ENCODE measurements around the gene KLK15. TPM values are rescaled to one million over a fixed set of nuclear protein-coding genes. Genes with fewer than 3 reads are reported as not detected.

Gene KLK15
- total and polyA plus RNA-seq, 5 donors from 2014 or later = not detected

GRCh38 chr19:50826492-50827240 is 6.7 kb downstream of the KLK15 start:
- Mint-ChIP-seq H3K4me3 (no peak overlapping the region), H3K27me3 (peaks cover 53% of the 10 kb centered on the region), H3K27ac (no peak overlapping the region), H3K9me3 (peaks cover 0 to 2% (median 0%) of the 10 kb centered on the region in 7 donors), H3K4me1 (no peaks in the 10 kb centered on the region), H3K36me3 (no peaks in the 10 kb centered on the region)
- ATAC-seq (ENCODE audit: low read depth in 2 of 2) (no peak), DNase-seq (no peak)
- no peaks in the 10 kb centered on the region for H3K36me3 ChIP-seq (ENCODE audit: control insufficient read depth, insufficient read depth, low read length)
- H3K9me3 ChIP-seq (ENCODE audit: control insufficient read depth in 2 of 2, low read length in 2 of 2) = no peaks in the 10 kb centered on the region
- no peaks in the 10 kb centered on the region for H3K4me1 ChIP-seq (ENCODE audit: control insufficient read depth, insufficient read depth, low read length, poor library complexity, severe bottlenecking)
- no peak overlapping the region for H3K4me3 ChIP-seq (ENCODE audit: low read depth, low read length)
- H3K27ac ChIP-seq (ENCODE audit: insufficient read depth, low read length, poor library complexity, severe bottlenecking) = no peak overlapping the region
- no peaks in the 10 kb centered on the region for H3K27me3 ChIP-seq (ENCODE audit: control insufficient read depth, insufficient read depth, low read length)

DNA sequence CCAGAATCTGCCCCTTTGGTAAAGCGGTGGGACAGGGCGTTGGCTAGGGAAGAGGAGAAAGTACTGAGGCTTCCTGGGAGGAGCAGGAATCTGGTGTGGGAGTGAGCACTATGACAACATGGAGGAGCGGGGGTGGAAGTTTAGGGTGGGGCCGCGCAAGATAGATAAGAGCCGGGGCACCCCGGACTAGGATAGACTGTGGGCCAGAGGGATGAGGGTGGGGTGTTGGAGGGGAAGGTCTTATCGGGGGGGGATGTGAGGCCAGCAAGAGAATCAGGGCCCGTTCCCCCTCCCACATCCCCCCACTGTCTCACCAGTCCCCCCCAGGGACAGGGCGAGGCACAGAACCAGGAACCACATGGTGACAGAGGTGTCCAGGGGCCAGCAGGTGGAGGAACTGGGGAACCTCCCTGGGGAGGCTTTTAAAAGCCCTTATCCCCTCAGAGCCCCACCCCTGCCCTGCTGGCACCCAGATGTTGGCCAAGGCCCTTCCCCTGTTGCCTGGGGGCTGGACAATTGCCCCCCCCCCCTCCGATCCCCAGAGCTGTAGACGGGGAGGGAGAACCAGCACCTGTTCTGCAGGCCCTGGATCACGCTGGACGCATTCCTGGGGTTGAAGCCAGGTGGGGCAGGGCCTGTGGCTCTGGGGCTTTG is 9.9 kb downstream of the KLK15 start, which contains the start of gene KLK1:
Gene KLK1 (minus strand): TSS at position 399 of the 654 bp plus-strand sequence. CDS start 39 bp downstream, at position 360.
- peaks cover 3% of the 10 kb centered on the region for H3K27me3 ChIP-seq (ENCODE audit: control insufficient read depth, insufficient read depth, low read length)
- peaks cover 0 to 5% (median 0%) of the 10 kb centered on the region in 7 donors for H3K9me3 Mint-ChIP-seq
- H3K9me3 ChIP-seq (ENCODE audit: control insufficient read depth in 2 of 2, low read length in 2 of 2) = no peaks in the 10 kb centered on the region
- H3K4me1 Mint-ChIP-seq = peaks cover 0 to 22% (median 9%) of the 10 kb centered on the region in 4 donors
- no peak within 1 kb of the TSS for H3K27ac Mint-ChIP-seq
- no peaks in the 10 kb centered on the region for H3K36me3 Mint-ChIP-seq
- H3K4me3 ChIP-seq (ENCODE audit: low read depth, low read length) = no peak within 1 kb of the TSS
- H3K4me1 ChIP-seq (ENCODE audit: control insufficient read depth, insufficient read depth, low read length, poor library complexity, severe bottlenecking) = peaks cover 6% of the 10 kb centered on the region
- no peak within 1 kb of the TSS for H3K4me3 Mint-ChIP-seq
- no peak within 1 kb of the TSS for H3K27ac ChIP-seq (ENCODE audit: insufficient read depth, low read length, poor library complexity, severe bottlenecking)
- no peak for DNase-seq
- no peak for ATAC-seq (ENCODE audit: low read depth in 2 of 2)
- no peaks in the 10 kb centered on the region for H3K36me3 ChIP-seq (ENCODE audit: control insufficient read depth, insufficient read depth, low read length)
- H3K27me3 Mint-ChIP-seq = peaks cover 66% of the 10 kb centered on the region

GRCh38 chr19:50822661-50823208 is 10.6 kb downstream of the KLK15 start:
- Histone ChIP-seq H3K9me3 (ENCODE audit: control insufficient read depth in 2 of 2, low read length in 2 of 2) (no peaks in the 10 kb centered on the region), H3K4me3 (ENCODE audit: low read depth, low read length) (no peak overlapping the region), H3K36me3 (ENCODE audit: control insufficient read depth, insufficient read depth, low read length) (no peaks in the 10 kb centered on the region), H3K4me1 (ENCODE audit: control insufficient read depth, insufficient read depth, low read length, poor library complexity, severe bottlenecking) (peaks cover 14% of the 10 kb centered on the region), H3K27ac (ENCODE audit: insufficient read depth, low read length, poor library complexity, severe bottlenecking) (no peak overlapping the region), H3K27me3 (ENCODE audit: control insufficient read depth, insufficient read depth, low read length) (peaks cover 3% of the 10 kb centered on the region)
- H3K36me3 Mint-ChIP-seq = no peaks in the 10 kb centered on the region
- peaks cover 0 to 5% (median 0%) of the 10 kb centered on the region in 7 donors for H3K9me3 Mint-ChIP-seq
- DNase-seq (no peak), ATAC-seq (ENCODE audit: low read depth in 2 of 2) (no peak)
- H3K4me3 Mint-ChIP-seq = no peak overlapping the region
- peaks cover 0 to 25% (median 9%) of the 10 kb centered on the region in 4 donors for H3K4me1 Mint-ChIP-seq
- peaks cover 61% of the 10 kb centered on the region for H3K27me3 Mint-ChIP-seq
- H3K27ac Mint-ChIP-seq = no peak overlapping the region

DNA sequence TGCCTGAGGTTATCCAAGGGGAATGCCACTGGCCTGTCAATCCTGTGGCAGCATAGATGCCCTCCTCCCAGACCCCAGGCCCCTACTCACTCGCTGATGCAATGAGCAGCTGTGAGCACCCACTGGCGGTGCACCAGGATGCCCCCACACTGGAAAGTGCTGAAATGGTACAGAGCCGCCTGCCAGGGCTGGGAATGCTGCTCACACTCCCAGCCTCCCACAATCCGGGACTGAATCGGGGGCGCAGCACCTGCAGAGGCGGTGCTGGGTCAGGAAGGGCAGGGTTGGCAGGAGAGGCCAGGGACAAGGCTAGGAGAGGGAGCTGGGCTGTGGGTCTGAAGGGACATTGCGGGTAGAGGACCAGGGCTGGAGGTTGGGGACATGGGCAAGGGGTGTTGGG is 11.8 kb downstream of the KLK15 start:
- Mint-ChIP-seq H3K4me1 (peaks cover 0 to 30% (median 9%) of the 10 kb centered on the region in 4 donors), H3K9me3 (peaks cover 0 to 5% (median 0%) of the 10 kb centered on the region in 7 donors), H3K27me3 (peaks cover 56% of the 10 kb centered on the region), H3K4me3 (no peak overlapping the region), H3K27ac (no peak overlapping the region), H3K36me3 (no peaks in the 10 kb centered on the region)
- H3K36me3 ChIP-seq (ENCODE audit: control insufficient read depth, insufficient read depth, low read length) = no peaks in the 10 kb centered on the region
- H3K27me3 ChIP-seq (ENCODE audit: control insufficient read depth, insufficient read depth, low read length) = peaks cover 3% of the 10 kb centered on the region
- H3K9me3 ChIP-seq (ENCODE audit: control insufficient read depth in 2 of 2, low read length in 2 of 2) = no peaks in the 10 kb centered on the region
- ATAC-seq (ENCODE audit: low read depth in 2 of 2) (no peak), DNase-seq (no peak)
- no peak overlapping the region for H3K27ac ChIP-seq (ENCODE audit: insufficient read depth, low read length, poor library complexity, severe bottlenecking)
- H3K4me3 ChIP-seq (ENCODE audit: low read depth, low read length) = no peak overlapping the region
- peaks cover 20% of the 10 kb centered on the region for H3K4me1 ChIP-seq (ENCODE audit: control insufficient read depth, insufficient read depth, low read length, poor library complexity, severe bottlenecking)

GRCh38 chr19:50821248-50821612 is 12.1 kb downstream of the KLK15 start:
- ATAC-seq (ENCODE audit: low read depth in 2 of 2) (no peak), DNase-seq (no peak)
- Mint-ChIP-seq H3K36me3 (no peaks in the 10 kb centered on the region), H3K4me1 (peaks cover 0 to 30% (median 10%) of the 10 kb centered on the region in 4 donors), H3K27ac (no peak overlapping the region), H3K4me3 (peak overlapping the region in 1 of 4 donors; percentile 38), H3K27me3 (peaks cover 60% of the 10 kb centered on the region), H3K9me3 (peaks cover 0 to 5% (median 0%) of the 10 kb centered on the region in 7 donors)
- Histone ChIP-seq H3K27me3 (ENCODE audit: control insufficient read depth, insufficient read depth, low read length) (peaks cover 3% of the 10 kb centered on the region), H3K27ac (ENCODE audit: insufficient read depth, low read length, poor library complexity, severe bottlenecking) (no peak overlapping the region), H3K4me1 (ENCODE audit: control insufficient read depth, insufficient read depth, low read length, poor library complexity, severe bottlenecking) (peaks cover 20% of the 10 kb centered on the region), H3K9me3 (ENCODE audit: control insufficient read depth in 2 of 2, low read length in 2 of 2) (no peaks in the 10 kb centered on the region), H3K36me3 (ENCODE audit: control insufficient read depth, insufficient read depth, low read length) (no peaks in the 10 kb centered on the region), H3K4me3 (ENCODE audit: low read depth, low read length) (no peak overlapping the region)

DNA sequence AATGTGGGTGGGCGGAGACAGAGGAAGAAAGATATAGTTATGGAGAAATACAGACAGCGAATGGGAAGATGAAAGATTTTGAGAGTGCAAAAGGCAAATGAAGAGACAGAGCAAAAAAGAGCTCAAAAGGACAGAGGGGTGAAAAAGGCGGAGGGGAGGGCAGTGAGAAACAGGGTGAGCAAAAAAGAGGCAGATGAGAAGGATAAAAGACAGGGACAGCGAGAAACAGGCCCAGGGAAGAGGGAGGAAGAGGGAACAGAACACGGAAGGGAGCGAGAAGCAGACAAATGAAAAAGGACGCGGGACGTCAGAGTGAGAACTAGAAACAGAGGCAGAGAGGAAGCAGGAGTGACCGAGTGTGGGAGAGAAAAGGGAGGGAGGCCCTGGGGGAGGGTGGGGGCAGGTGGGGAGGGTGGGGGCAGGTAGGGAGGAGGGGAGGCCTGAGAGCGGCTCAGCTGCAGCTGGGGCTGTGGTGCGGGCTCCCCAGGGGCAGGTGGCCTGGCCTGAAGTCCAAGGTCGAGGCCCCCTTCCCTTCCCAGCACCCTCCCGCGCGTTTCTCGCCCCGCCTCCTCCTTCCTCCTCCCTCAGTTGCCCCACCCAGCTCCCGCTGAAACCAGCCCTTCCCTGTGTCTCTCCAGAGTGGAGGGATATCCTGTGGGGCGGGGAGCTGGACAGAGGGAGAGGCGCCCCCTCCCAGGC is 12.7 kb downstream of the KLK15 start:
- H3K27ac ChIP-seq (ENCODE audit: insufficient read depth, low read length, poor library complexity, severe bottlenecking) = no peak overlapping the region
- Mint-ChIP-seq H3K4me1 (peaks cover 0 to 30% (median 12%) of the 10 kb centered on the region in 4 donors), H3K4me3 (peak overlapping the region; percentile 8 to 77 (median 46)), H3K9me3 (peaks cover 0 to 5% (median 0%) of the 10 kb centered on the region in 7 donors), H3K27ac (peak overlapping the region in 2 of 3 donors; percentile 18 to 33), H3K27me3 (peaks cover 58% of the 10 kb centered on the region), H3K36me3 (no peaks in the 10 kb centered on the region)
- peaks cover 20% of the 10 kb centered on the region for H3K4me1 ChIP-seq (ENCODE audit: control insufficient read depth, insufficient read depth, low read length, poor library complexity, severe bottlenecking)
- peak overlapping the region; percentile 26 for H3K4me3 ChIP-seq (ENCODE audit: low read depth, low read length)
- H3K27me3 ChIP-seq (ENCODE audit: control insufficient read depth, insufficient read depth, low read length) = peaks cover 3% of the 10 kb centered on the region
- ATAC-seq (ENCODE audit: low read depth in 2 of 2) (no peak), DNase-seq (no peak)
- no peaks in the 10 kb centered on the region for H3K9me3 ChIP-seq (ENCODE audit: control insufficient read depth in 2 of 2, low read length in 2 of 2)
- no peaks in the 10 kb centered on the region for H3K36me3 ChIP-seq (ENCODE audit: control insufficient read depth, insufficient read depth, low read length)

GRCh38 chr19:50820086-50820485 is 13.3 kb downstream of the KLK15 start:
- Mint-ChIP-seq H3K36me3 (no peaks in the 10 kb centered on the region), H3K4me1 (peaks cover 0 to 30% (median 12%) of the 10 kb centered on the region in 4 donors), H3K27me3 (peaks cover 53% of the 10 kb centered on the region), H3K27ac (peak overlapping the region in 1 of 3 donors; percentile 33), H3K9me3 (peaks cover 0 to 5% (median 0%) of the 10 kb centered on the region in 7 donors), H3K4me3 (peak overlapping the region; percentile 8 to 77 (median 46))
- H3K36me3 ChIP-seq (ENCODE audit: control insufficient read depth, insufficient read depth, low read length) = no peaks in the 10 kb centered on the region
- peaks cover 3% of the 10 kb centered on the region for H3K27me3 ChIP-seq (ENCODE audit: control insufficient read depth, insufficient read depth, low read length)
- no peak overlapping the region for H3K27ac ChIP-seq (ENCODE audit: insufficient read depth, low read length, poor library complexity, severe bottlenecking)
- peaks cover 20% of the 10 kb centered on the region for H3K4me1 ChIP-seq (ENCODE audit: control insufficient read depth, insufficient read depth, low read length, poor library complexity, severe bottlenecking)
- ATAC-seq (ENCODE audit: low read depth in 2 of 2) (no peak), DNase-seq (no peak)
- H3K9me3 ChIP-seq (ENCODE audit: control insufficient read depth in 2 of 2, low read length in 2 of 2) = no peaks in the 10 kb centered on the region
- no peak overlapping the region for H3K4me3 ChIP-seq (ENCODE audit: low read depth, low read length)
